ENCODE results near the gene TXLNG.

Gene TXLNG

GRCh38 chrX:16874458-16875095, 88.3 kb downstream of the TXLNG start:
- no peak for DNase-seq

- no peak for DNase-seq
Measured at GRCh38 chrX:16876696-16877095, 90.4 kb downstream of the TXLNG start.

DNA sequence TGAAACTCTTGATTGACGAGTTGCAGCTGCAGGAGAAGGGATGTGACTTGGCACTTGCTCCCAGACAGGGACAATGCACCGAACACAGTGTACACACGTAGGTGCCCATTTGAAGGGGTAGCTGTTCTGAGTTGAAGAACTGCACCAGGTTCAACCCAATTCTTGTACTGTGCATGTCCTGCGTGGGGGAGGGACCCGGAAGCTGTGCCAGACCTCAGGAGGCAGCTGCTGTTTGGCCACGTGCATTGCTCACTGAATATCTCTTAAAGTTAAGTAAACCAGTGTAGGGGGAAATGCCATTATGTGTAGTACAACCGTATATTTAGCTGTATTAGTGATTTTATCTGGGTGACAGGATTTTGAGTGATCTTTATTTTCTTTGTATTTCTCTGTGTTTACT, 95.9 kb downstream of the TXLNG start:
- peak; percentile 39 for DNase-seq

- DNase-seq: peak; percentile 82
Measured at GRCh38 chrX:16882702-16883486, 96.6 kb downstream of the TXLNG start.

GRCh38 chrX:16883487-16883804, 97.2 kb downstream of the TXLNG start:
- DNase-seq: no peak

DNA sequence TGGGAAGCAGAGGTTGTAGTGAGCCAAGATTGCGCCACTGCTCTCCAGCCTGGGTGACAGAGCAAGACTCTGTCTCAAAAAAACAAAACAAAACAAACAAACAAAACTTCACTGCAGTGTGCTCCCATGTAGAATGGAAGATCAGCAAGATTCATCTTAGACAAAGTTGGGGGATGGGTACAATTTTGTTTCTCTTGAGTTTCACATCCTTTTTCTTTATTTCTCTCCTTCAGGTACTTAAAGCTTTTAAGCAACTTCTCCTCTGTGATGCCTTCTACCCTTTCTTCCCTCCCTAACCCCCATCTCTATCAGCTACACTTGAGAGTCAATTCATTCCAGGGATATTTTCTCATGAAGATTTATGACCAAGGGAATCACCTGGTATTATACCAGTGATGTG, 99.4 kb downstream of the TXLNG start:
- no peak for DNase-seq

GRCh38 chrX:16892504-16893362, 106.5 kb downstream of the TXLNG start:
- DNase-seq: peak; percentile 62

Measured in femur (tissue), 1 donor.